Raji (cell line): Measurements from ENCODE around the gene TMEM95.
A peak's percentile ranks its signal among the peaks of the same experiment; 100 is the strongest.

Experiments
- POLR2A ChIP-seq: IDR thresholded peaks from 2 replicates; pipeline ENCODE4 v1.6.1; 2011; ENCODE audit warnings: low read depth, low read length, control low read depth; ENCODE audit not compliant: insufficient read depth

Gene TMEM95

GRCh38 chr17:7355053-7355452 is at the start of gene TMEM95:
TMEM95 (plus strand) TSS chr17:7355156; CDS start chr17:7355205, 49 bp downstream.
- no peak for TF ChIP-seq POLR2A

GRCh38 chr17:7306911-7307685 is 47.9 kb upstream of the TMEM95 start, which contains the start of gene EIF5A:
EIF5A (plus strand) TSS chr17:7307628; CDS start chr17:7309636, 2,008 bp downstream.
- TF ChIP-seq POLR2A: peak; percentile 84

- peak; percentile 13 for TF ChIP-seq POLR2A
Observed at GRCh38 chr17:7307686-7308624, 47.0 kb upstream of the TMEM95 start.

GRCh38 chr17:7308625-7309433 is 46.1 kb upstream of the TMEM95 start:
- peak; percentile 58 for TF ChIP-seq POLR2A

- no peak for TF ChIP-seq POLR2A
Observed at GRCh38 chr17:7309628-7310027, 45.3 kb upstream of the TMEM95 start.

- TF ChIP-seq POLR2A: no peak
Observed at GRCh38 chr17:7311110-7311705, 43.7 kb upstream of the TMEM95 start.

GRCh38 chr17:7312432-7313087 is 42.4 kb upstream of the TMEM95 start:
- TF ChIP-seq POLR2A: no peak

GRCh38 chr17:7313088-7313889 is 41.7 kb upstream of the TMEM95 start:
- 0 out of 2 replicates have a peak, but pooled peaks have one; percentile 13 for TF ChIP-seq POLR2A

GRCh38 chr17:7313890-7314718 is 40.9 kb upstream of the TMEM95 start:
- TF ChIP-seq POLR2A: no peak; the same call in 1 of the 2 replicates

- peak; percentile 89 for TF ChIP-seq POLR2A
Observed at GRCh38 chr17:7314719-7315569, 40.0 kb upstream of the TMEM95 start, which contains the start of gene GPS2. GPS2 (minus strand) TSS chr17:7315360; CDS start chr17:7315052, 308 bp downstream.

- no peak for TF ChIP-seq POLR2A
Observed at GRCh38 chr17:7315570-7316235, 39.3 kb upstream of the TMEM95 start.
